ENCODE measurements around the gene SPPL2B. TPM values are rescaled to one million over a fixed set of nuclear protein-coding genes. Genes with fewer than 3 reads are reported as not detected.

The SPPL2B gene
- total and polyA plus RNA-seq, 9 of the 15 experiments (the other 6 are each of a cell fraction or from before 2014, with no cell fraction given) = 0.20 to 81.2 (median 15.1) TPM

GRCh38 chr19:2289714-2290435 lies 38.6 kb upstream of the SPPL2B start (continued):
- peak in 1 of 2 experiments; percentile 47; a peak in 1 of 4 replicates for TF ChIP-seq MNT (conservative IDR thresholded peaks at IDR 0.05)
- peak; percentile 50 for TF ChIP-seq RBM22 (IDR thresholded peaks at IDR 0.05; ENCODE audit: low read depth, low read length, poor library complexity, severe bottlenecking)
- TF ChIP-seq KLF1 (tag; IDR thresholded peaks at IDR 0.05) = 0 out of 2 replicates have a peak, but pooled peaks have one; percentile 67
- peak; percentile 55 for TF ChIP-seq RBBP5 (IDR thresholded peaks at IDR 0.05; ENCODE audit: borderline replicate concordance, insufficient read depth, low read length, poor library complexity, severe bottlenecking)
- TF ChIP-seq SPI1 (IDR thresholded peaks at IDR 0.05; ENCODE audit: borderline replicate concordance, low read depth, low read length) = peak; percentile 92
- peak; percentile 62; the same call in 1 of the 2 replicates for TF ChIP-seq SMAD4 (CRISPR knock-in tag; conservative IDR thresholded peaks at IDR 0.05)
- TF ChIP-seq SMARCE1 (IDR thresholded peaks at IDR 0.05) = peak; percentile 67; the same call in 1 of the 2 replicates
- TF ChIP-seq TEAD4 (IDR thresholded peaks at IDR 0.05; ENCODE audit: low read length) = no peak
- no peak for TF ChIP-seq TEAD4 (CRISPR knock-in tag; IDR thresholded peaks at IDR 0.05; ENCODE audit: borderline replicate concordance)
- peak in 1 of 3 experiments; percentile 92; a peak in 2 of 6 replicates for TF ChIP-seq ZBTB11 (CRISPR knock-in tag; IDR thresholded peaks at IDR 0.05)
- peak; percentile 94 for TF ChIP-seq ZBTB7A (IDR thresholded peaks at IDR 0.05; ENCODE audit: borderline replicate concordance, control insufficient read depth, low read depth, low read length)

Data from K562 (cell line).